ENCODE results near the gene PPP1R18.
"Not testable (repeated sequence)": the region's sequence is repeated elsewhere in the genome, so short reads cannot be mapped to it uniquely, and the experiment has no call there.

Gene PPP1R18

DNA sequence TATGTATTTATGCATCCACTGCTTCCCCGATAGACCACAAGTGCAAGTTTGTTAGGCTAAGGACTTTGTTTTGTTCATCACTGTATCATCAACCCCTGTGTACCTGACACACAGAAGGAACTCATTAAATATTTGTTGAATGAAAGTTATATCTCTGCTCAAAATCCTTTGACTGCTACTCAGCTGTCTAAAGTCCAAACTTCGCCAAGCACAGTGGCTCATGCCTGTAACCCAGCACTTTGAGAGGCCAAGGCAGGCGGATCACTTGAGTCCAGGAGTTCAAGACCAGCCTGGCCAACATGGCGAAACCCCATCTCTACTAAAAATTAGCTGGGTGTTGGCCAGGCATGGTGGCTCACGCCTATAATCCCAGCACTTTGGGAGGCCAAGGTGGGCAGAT lies 28.5 kb downstream of the PPP1R18 start:
- DNase-seq = not testable (repeated sequence)

DNA sequence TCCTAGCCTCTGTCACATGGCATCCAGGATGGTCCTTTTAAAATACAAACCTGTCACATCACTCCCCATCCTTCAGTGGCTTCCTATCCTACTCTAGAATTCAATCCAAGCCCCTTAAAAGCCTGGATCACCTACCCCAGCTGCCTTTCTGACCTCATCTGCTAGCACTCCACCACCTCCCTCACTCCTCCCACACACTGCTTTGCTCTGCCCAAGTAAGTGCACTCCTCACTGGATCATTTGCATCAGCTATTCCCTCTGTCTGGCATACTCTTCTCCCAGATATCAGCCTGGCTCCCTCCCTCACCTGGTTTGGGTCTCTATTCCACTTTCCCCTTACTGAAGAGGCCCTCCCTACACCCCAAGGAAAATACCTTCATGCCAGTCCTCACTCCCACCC lies 29.0 kb downstream of the PPP1R18 start:
- no peak for DNase-seq

DNA sequence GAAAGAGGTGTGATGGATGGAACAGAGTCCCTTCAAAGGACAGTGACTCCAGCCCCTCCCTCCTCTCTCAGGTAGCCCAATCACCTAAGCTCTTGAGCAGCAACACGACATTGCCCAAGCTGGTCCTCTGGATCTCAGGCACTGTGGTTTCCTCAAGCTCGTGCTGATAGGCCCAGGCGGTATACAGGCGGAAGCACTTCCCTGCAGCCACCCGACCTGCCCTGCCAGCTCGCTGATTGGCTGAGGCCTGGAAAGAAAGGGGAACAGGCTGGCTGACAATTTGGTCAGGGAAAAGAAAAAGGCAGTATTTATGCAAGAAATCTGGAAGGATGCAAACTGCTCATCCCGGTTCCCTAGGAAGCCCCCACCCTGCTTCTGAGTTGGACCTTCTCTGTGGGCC lies 29.9 kb downstream of the PPP1R18 start:
- DNase-seq = no peak

DNA sequence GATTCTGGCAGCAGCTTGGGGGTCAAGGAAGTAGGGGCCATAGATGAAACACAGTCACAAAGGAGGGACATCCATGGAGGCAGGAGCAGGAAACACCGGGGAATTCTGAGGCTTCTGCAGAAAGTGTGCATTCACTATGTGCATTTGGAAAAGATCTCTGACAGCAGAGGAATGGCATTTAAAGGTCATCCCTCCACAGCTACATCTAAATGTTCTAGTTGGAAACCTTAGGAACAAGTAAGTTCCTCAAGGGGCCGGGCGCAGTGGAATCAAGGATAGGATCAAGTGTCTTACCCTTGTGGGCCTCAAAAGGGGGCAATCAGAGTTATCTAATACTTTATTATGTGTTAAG lies 30.7 kb downstream of the PPP1R18 start:
- no peak for DNase-seq

DNA sequence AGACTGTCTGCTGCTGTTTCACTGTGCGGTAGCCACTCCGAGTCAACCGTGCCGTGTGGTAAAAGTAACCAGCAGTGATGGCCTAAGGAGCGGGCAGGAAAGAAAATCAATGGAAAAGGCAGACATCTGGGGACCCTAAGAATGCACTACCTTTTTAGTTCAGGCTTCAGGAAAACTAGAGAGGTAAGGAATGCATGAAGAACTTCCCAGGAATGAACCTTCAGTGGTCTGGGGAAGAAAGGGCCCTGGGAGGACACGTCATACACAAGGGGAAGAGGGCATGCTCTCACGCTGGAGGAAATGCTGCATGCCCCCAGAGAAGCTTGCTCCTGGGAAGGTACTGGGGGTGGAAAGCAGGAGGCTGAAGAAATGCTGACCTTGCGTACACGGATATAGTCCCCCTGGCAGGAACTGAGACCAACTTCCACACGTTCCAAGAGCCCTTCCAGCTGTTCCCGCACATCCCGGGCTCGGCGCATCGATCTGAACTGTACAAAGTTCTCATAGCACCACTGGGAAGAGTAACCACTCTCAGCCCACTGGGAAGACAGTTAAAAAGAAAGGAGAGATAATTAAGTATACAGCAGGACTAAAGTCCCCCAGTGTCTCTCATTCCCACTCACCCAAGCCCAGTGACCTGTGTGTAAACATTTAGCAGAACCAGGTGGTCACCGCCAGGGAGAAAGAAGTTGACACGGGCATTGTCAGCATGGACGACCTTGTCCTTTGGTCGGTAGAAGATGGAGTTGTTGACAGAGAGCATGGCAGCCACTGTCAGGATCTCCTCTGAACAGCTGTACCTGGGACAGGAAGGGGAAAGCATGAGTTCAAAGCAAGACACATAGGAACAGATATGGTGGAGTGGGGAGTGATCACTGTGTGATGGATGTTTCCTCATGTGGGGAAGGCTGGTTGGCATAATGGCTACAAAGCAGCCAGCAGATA lies 31.4 kb downstream of the PPP1R18 start:
- no peak for DNase-seq

DNA sequence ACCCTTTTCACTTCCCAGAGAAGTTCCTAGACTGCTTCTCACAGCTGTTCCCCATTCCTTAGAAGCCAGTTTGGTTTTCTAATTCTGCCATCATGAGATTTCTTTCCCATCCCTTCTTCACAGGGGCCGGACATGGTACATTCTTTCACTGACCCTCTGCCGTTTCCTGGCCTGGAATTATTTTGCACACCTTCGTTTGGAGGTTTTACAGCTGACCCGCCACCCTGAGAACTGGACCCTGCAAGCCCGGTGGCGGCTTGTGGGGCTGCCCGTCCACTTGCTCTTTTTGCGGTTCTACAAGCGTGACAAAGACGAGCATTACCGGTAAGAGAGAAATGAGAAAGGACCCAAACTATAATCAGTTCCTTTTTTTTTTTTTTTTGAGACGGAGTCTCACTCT lies 35.3 kb downstream of the PPP1R18 start:
- no peak for DNase-seq

DNA sequence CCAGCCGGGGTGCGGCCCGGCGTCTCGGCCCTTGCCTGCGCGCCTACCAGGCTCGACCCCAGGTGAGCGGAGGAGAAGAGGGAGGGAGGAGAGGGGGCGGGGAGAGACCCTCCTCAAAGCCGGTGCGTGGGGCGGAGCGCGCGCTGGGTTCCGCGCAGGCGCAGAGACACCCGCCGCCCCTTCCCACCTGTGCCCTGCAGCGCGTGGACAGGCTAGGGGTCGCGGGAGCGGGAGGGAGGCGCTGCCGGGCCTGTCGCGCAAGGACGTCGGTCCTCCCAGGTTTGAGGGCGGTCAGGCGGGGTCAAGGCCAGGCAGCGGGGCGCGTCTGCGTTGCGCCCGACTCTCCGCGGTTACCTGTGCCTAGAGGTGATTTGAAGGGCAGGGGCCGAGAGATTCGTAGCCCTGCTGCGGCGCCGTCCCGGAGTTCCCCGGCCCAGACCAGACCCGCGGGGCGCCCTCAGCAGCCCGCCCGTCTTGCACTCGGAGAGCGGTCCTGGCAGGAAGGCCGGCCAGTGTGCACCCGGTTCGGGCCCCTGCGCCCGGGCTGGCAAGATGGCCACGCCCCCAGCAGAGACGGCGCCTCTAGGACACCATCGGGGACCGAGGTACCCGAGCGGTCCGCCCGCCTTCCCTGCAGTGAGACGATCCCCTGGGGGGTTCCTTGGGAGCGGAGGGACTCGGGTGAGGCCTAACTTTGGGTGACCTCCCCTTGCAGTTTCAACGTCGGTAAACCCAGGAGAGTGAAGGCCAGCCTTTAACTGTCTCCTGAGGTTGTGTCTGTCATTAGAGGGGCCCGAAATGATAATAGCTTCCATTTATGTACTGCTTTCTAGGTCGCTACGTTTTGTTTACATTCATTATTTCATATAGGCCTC lies 39.0 kb downstream of the PPP1R18 start:
- DNase-seq = peak; percentile 86

DNA sequence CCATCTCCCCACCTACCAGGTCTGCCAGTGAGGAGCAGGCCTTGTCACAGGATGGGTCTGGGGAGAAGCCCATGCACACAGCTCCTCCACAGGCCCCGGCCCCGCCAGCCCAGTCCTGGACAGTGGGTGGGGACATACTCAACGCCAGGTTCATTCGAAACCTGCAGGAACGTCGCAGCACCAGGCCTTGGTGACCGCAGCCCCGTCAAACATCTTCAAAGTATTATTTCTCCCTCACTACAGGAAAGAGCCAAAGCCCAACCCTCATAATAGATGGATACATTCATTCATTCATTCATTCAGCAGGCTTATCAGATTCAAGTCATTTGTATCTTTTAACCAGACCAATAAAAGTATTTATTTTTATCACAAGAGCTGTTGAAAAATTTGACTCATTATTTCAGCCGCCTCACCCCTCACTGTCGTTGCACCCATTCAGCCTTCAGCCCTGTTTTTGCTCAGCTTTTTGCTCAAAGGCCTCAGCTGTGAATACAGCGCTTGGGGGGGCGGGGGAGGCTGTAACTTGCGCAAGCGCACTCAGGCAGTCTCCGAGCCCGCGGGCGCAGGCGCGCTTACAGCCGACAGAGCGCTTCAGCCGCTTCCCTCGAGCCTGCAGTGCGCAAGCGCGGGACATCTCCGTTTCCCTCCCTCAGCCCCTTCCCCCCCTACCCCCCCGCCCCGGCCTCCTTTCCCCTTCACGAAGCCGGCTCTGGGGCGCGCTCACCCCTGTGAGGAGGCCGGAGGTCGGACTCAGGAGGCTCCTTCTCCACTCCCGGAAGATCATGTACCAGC lies 39.8 kb downstream of the PPP1R18 start, which contains the start of gene C6orf136:
Gene C6orf136, plus strand, starts transcription at position 684 of the 792 bp plus-strand sequence. Its CDS starts 99 bp downstream, at position 783.
- peak; percentile 90 for DNase-seq

DNA sequence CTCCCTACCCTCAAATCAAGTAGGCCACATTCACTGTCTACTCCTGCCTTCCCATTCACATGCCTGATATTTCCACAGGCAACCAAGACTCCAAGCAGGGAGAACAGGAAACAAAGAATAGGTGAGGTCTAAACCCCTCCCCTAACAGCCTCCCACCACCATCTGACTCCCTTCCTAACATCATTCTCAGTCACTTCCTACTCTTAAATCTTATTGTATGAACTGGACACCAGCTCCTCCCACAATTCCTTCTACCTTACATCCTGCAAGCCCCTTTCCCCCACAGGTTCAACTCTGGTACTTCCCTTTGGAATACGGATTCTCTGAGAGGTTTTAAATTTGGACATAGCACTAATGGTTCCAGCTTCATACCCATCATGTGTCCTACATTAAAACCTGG lies 40.5 kb downstream of the PPP1R18 start:
- DNase-seq = no peak

DNA sequence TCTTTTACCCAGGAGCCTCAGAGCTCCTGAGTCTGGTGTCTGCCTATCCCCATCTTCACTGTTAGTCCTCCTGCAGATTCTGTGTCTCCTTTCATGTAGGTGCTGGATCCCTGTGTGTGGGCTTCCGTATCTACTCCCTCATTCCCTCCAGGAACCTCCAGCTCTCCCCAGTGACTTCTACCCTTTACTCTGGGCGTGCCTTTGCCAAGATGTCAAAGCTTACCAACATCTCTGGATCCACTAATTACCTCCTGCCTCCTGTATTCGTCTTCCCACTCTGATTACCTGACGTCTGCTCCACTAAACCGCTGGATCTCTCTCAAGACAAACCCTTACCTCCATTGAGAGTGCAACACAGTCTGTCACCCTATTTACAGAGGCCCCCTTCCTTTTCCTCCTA lies 41.7 kb downstream of the PPP1R18 start:
- no peak for DNase-seq

DNA sequence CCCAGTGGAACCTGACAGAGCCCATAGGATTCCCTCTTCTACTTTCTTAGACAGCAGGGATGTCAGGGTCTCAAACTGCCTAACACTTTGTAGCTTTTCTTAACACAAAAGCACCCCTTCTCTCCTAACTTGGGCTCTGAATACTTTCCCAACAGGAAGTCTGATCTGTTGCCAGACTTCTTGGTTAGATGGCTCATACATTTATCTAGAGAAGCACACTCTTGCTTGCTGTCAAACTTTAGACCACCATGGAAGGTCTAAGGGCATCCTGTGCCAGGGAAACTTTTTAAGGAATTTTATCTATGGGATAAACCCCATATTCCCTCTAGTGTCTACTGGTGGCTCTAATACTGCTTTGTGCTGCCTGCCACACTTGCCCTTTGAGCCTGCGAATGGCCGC lies 42.8 kb downstream of the PPP1R18 start:
- DNase-seq = no peak

DNA sequence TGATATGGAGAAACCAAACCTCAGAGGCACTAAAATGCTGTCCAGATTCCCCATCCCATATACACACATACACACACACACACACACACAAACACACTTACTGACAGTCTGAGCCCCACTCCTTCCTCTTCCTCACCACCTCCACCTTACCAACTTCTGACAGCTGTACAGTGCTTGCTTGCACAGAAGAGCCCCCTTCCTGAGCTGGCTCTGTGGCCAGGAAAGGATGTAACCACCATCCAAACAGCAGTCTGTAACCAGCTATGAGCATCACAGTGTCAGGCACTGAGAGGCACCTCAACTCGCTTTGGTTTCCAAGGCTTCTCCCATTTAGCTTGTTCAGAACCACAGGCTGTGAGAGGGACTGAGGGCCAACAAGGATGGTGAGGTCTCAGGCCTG lies 45.4 kb downstream of the PPP1R18 start:
- DNase-seq = no peak

DNA sequence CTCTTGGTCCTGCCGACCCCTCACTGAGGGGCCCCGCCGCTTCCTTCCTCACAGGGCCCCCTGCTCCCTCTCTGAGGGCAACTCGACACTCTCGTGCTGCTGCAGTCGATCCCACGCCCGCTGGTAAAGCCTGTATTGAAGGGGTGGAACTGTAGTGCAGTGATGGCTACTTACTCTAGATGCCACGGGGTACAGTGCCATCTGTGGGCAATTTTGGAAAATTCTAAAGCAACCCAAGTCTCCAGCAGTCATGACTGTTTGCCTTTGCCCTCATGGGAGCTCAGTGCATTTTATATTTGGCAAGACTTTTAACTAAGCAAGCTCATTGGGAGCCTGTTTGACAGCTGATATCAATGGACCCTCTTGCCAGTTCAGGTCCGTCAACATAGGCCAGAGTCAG lies 46.0 kb downstream of the PPP1R18 start:
- DNase-seq = no peak

DNA sequence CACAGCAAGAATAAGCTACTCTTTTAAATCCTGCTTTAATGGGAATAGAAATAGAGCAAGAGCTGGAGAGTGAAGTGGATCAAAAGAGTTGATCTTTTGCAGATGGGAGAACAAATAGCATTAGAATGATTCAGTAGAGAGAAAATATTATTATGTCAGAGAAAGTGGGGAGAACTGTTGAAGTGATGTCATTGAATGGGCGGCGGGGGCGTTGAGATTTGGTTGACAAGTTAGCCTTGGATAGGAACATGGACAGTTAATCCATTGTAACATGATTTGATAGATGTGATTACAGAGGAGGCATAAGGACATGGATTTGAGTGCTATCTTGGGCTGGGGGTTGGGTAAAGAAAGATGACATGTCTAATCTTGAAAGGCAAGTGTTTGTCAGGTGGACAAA lies 50.6 kb downstream of the PPP1R18 start:
- DNase-seq = no peak

DNA sequence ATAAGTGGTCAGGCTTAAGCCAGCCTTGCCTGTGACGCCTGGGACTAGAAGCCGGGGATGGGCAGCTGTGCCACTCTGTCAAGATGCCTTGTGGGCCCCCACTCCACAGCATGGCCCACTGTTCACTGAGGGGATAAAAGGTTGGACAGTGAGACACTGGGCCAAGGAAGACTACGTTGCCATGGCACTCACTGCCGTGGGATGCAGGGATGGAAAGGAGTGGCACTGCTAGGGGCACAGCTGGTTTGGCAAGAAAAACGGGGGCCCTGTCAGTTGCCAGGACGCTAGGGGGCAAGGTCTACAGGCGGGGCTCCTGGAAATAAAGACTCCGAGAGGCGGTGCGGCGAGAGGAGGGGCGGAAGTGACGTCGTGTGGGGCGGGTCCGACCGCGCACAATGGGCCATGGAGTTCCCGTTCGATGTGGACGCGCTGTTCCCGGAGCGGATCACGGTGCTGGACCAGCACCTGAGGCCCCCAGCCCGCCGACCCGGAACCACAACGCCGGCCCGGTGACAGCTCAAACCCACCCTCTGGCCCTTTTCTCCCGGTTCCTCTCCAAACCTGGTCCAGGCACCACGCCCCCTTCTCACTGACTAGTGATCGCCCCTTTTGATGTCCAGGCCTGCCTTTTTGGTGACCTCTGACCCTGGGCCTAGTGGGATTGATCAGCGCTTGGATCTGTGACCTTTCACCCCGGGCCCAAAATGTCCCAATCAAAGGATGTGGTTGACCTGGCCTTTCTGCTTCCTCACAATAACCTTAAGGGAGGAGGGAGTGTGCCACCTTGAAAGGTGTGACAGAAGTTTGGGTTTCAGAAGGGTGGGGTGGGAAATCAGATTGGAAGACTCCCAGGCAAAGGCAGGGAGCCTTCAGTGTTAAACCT lies 59.7 kb downstream of the PPP1R18 start, which contains the start of gene ATAT1:
Gene ATAT1, plus strand, starts transcription at position 391 of the 883 bp plus-strand sequence.
- DNase-seq = peak; percentile 82

Data from NCI-H1105 treated with DMSO at 0.1 percent for 48 hours (cell line).